Muscle of arm (tissue), 12 donors: ENCODE results near the gene CCDC167. TPM values are rescaled to one million over a fixed set of nuclear protein-coding genes. Genes with fewer than 3 reads are reported as not detected.
"Not testable (repeated sequence)": the region's sequence is repeated elsewhere in the genome, so short reads cannot be mapped to it uniquely, and the experiment has no call there.

Experiments used
- DNase-seq: peaks from one replicate; pipeline ENCODE4 v3.0.0-alpha.2; 2013
- polyA plus RNA-seq, 12 donors: library from polyadenylated mRNA; unstranded; fragments of 120-200 nt; gene quantifications; one replicate each; pipeline ENCODE4 v1.2.1, GENCODE V29; 2013; ENCODE audit not compliant: insufficient read length in 12 of 12

CCDC167 gene
- polyA plus RNA-seq, 12 donors = 17.9 to 24.6 (median 21.6) TPM; not detected in 2

DNA sequence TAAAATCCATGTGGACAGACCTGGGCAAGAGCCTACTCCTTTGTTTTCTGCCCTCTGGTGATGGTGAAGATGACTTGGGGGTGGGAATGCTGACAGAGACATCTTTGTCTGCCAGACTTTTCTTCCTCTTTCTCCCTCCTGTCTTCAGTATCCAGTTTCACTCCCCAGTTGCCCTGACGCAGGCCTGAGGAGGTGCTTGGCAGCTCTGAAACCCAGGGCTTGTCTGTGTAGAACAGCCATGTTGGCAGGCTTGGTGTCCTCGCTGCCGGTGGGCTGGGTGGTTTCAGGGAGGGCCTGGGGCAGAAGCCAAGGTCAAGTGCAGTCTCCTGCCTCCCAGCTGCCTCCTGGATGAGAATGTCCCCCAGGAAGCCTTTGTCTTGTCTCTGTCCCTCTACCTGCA, 22.5 kb downstream of the CCDC167 start:
- no peak for DNase-seq

DNA sequence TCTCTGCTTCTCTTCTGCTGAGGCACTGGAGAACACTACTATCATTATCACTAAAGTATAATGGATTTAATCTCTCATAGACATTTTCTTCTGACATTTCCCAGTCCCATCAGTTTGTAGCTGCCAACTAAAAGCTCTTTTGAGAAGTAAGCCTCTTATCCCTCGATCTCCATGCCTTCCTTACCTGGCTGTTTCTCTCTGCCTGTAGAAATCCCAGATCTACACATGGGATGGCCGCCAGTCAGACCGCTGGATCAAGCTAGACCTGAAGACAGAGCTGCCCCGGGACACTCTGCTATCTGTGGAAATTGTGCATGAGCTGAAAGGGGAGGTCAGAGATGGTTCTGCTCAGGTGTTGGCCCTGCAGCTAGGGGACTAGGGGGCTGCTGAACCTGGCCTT, 25.4 kb downstream of the CCDC167 start:
- no peak for DNase-seq

DNA sequence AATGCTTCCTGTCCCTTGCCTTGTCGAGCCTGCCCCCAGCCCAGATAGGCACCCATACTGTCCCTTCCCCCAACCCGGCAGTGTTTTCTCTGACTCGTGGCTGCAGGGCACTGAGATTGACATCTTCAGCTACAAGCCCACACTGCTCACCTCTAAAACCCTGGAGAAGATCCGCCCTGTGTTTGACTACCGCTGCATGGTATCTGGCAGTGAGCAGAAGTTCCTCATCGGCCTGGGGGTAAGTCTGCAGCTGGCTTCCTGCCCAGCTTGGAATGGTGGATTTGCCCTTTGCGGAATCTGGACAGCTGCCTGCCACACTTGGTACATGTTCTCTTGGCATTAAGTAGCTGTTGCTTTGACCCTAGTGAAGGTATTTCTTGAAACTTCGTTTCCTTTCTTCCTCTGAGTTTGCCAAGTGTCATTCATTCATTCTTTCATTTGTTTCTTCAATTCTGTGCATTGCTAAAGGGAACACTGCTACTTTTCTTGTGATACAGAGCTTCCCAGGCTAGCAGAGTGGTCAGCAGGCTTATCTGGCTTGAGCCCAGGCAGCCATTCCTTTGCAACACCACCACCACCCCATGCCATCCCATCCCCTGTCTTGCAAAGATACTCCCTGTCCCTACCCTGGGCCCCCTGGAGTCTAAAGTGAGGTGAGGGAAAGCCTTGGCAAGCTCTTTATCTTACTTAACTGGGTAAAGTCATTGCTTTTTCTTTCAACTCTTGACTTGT, 26.2 kb downstream of the CCDC167 start:
- DNase-seq = peak; percentile 33

DNA sequence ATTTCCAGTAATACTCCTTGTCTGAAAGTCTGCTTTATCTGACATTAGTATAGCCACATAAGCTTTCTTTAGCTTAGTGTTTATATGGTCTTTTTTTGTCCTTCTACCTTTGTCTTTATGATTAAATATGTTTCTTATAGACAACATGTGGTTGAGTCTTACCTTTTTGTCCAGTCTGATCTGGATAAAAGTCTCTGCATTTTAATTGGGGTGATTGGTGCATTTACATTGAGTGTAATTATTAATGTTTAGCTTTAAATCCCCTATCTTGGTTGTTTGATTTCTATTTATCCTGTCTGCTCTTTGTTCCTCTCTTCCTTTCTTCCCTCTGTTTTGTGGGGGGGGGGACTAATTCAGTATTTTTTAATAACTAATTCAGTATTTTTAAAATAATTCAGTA, 32.0 kb downstream of the CCDC167 start:
- no peak for DNase-seq

DNA sequence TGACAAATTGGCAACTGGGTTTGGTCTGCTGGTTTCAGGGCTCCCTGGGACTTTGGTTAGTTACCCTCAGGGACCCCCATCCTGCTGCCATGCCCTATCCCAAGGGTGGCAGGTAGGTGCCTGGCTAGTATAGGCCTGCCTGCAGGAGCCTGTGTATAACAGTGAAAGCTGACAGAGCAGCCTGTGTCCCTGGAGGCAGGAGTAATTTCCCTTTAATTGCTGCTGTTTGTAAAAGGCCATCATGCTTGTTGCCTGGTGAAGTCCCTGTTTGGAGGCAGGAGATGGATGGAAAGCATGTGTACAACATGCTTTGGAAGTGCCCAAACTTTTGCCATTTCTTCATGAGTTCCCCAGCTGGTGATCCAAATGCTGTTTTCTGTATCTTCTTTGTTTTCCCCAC, 36.6 kb downstream of the CCDC167 start:
- no peak for DNase-seq

DNA sequence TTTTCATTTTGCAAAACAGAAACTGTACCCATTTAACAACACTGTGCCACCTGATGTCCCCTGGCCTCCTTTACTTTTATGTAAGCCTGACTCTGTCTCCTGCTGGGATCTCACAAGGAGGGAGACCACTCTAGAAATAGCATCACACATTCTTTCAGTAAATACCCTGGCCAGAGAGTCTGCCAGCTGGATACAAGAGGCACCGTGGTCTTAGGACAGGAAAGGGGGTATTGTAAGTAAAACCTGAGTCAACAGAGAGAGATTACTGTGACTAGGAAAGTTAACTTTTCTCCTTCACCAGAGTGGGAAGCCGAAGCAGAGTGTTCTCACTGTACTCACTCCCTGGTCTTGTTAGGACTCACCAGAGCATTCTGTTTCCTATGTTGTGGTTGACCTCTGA, 38.9 kb downstream of the CCDC167 start:
- no peak for DNase-seq

DNA sequence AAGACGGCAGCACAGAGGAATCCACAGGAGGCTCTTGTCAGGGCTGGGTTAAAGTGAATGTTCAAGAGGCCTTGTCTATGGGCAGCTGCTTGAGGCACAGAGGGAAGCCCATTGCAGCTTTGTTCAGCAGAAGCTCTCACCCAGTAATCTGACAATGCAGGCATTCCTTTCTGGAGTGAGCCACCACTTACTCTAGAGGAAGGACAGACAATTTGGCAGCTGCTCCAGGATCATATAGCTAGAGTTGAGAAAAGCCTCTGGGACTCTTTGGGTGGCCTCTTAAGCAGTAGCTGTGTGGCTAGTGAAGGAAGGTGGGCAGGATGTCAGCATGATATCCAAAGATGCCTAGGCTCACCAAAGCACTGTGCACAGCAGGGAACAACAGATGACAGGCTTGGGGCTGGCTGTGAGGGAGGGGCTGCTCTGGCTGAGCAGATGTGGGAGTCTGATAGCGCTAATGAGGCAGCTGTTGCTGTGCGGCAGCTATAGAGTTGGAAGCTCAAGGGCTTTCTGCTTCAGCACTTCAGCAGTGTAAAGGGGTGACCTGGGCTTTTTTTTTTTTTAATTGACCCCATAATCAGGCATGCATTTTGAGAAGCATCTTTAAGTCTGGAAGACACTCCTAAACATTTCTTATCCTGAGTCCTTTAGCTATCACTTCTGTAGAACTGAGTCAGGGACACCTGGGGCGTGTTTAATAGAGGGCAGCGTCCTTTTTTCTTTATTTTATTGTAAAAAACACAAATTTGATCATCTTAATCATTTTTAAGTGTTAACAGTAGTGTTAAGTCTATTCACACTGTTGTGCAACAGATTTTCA, 39.5 kb downstream of the CCDC167 start:
- DNase-seq = no peak

DNA sequence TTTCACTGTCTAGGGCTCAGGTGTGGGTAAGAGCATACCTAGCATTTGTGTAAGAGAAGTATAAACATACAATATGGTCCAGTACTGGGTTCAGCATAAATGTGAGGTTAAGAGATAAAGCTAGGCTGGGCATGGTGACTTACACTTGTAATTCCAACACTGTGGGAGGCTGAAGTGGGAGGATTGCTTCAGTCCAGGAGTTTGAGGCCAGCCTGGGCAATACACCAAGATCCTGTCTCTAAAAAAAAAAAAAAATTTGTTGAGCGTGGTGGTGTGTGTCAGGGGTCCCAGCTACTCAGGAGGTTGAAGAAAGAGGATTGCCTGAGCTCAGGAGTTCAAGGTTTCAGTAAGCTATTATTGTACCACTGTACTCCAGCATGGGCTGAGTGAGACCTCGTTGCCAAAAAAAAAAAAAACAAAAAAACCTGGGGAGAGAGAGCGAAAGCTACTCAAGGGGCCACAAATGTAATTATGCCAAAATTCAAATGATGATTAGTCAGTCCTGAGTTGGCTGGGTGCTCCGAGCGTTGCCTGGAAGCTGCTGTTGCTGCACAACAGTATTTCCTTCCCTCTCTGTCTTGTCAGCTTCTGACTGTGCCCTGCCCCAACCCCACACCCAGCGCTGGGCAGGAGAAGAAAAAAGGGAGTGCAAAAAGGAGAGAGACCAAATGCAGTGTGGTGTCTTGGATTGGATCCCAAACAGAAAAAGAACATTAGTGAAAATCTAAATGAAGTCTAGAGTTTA, 42.7 kb downstream of the CCDC167 start:
- no peak for DNase-seq

DNA sequence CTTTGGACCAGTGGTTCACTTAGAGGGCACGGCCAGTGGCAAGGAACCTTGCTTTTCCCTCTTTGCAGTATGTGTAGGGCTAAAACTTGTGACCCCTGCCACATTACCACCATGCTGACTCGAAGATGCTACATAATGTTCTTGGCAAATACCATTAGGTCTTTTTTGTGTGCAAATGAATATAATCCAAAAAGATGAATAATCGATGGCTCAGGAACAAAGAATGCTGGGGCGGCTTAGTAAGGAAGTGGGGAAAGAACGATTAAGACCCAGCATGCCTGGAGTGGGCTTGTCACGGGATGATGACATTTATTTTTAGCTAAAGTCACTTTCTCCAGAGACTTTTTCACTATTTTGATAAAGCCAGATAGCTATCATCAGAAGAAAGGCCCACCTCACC, 43.6 kb downstream of the CCDC167 start:
- no peak for DNase-seq

DNA sequence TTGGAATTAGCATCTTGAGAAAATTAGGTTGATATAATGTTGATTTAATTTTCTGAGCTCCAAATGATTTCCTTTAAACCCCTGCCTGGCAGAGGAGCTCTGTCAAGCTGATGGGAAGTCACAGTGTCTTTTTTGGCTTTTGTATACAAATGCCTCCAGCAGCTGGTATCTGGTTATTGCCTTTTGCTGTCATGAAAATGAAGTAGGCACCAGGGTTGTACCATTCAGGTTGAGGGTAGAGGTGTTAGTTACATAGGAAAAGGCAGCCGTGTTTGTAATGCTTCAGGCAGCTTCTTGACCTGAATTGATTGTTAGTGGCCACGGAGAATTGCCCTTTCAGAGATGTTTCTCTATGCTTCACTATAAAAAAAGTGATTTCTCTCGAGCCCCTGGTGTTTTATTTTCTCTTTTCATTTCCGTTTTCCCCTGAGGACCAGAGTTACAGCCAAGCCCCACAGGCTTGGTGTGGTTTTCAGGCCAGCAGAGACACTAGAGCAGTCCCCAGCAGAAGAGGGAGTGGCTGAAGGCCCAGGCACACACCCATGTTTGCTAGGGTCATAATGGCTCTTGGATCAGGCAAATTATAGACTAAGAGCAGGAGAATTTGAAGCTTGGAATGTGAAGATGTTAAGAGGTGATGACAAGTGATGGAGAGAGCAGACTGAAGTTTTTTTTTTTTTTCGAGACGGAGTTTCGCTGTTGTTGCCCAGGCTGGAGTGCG, 45.1 kb downstream of the CCDC167 start:
- DNase-seq = no peak

DNA sequence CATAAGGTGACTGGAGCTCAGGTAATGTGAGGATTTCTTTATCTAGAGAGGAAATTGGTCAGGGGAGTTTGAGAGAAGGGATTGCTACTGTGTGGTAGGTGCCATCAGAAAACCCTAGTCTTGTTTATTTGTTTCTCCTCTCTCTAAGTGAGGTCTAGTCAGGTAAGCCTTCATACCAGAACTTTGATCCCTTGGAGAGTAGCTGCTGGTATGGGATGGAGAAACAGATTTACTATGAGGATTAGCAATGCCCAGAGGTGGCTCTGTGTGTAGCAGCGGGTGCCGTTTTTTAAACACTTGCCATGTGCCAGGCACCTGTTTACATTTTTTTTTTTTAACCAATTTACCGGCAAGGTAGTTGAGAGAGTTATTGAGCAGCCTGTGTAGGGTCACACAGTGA, 47.2 kb downstream of the CCDC167 start:
- no peak for DNase-seq

DNA sequence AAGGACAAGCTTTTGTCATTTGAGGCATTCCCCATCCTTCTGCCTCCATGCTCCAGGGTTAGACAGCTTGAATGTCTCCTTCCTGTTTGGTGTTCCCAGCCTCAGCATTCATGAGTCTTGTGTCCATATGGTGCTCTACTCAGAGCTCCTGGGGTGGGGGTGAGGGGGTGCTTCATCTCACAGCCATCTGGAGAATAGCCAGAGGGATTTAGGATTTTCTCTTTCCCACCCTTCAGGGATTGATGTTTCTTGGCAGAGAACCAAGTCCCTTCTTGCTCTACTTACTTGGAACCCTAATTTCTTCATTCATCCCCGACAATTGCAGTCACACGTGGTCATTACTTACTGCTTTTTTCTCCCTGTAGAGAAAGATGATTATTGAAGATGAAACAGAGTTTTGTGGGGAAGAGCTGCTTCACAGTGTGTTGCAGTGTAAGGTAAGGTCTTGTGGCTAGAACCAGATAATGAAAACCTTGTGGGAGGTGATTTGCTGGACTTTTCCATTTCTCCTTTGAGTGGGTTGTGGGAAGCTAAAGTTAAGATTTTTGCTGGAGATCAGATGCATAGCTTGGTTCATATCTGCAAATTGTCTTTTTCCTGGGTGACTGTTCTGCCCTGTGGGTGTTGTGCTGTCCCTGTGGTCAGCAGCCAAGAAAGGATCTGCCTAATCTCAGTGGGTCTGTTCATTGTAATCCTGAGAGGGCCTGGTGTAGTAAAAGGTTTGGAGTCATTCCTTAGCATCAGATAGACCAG, 48.1 kb downstream of the CCDC167 start:
- no peak for DNase-seq

DNA sequence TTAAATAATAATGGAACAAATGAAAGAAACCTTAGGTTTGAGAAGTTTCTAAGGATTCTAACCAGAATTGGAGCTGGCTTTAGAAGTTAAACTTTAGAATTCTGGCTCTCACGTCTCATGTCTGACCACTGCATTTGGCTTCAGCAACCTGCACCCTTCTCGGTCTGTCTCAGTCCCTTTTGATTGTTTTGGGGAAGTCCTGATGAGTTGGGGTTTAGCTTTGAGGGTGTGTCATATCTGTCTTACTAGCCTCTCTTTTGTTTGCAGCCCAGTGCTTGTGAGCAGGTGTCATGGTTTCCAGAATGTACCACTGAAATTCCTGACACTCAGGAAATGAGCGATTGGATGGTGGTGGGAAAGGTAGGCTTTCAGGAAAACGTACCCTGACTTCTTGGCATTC, 49.7 kb downstream of the CCDC167 start:
- DNase-seq = no peak

DNA sequence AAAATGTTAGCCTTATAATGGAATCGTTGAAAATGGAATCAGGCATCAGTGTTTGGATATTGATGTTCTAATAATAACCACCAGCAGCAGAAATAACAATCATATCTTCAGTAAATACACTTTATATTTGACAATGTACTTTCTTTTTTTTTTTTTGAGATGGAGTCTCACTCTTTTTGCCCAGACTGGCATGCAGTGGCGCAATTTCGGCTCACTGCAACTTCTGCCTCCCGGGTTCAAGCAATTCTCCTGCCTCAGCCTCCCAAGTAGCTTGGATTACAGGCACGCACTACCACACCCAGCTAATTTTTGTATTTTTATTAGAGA, 56.5 kb downstream of the CCDC167 start:
- not testable (repeated sequence) for DNase-seq

DNA sequence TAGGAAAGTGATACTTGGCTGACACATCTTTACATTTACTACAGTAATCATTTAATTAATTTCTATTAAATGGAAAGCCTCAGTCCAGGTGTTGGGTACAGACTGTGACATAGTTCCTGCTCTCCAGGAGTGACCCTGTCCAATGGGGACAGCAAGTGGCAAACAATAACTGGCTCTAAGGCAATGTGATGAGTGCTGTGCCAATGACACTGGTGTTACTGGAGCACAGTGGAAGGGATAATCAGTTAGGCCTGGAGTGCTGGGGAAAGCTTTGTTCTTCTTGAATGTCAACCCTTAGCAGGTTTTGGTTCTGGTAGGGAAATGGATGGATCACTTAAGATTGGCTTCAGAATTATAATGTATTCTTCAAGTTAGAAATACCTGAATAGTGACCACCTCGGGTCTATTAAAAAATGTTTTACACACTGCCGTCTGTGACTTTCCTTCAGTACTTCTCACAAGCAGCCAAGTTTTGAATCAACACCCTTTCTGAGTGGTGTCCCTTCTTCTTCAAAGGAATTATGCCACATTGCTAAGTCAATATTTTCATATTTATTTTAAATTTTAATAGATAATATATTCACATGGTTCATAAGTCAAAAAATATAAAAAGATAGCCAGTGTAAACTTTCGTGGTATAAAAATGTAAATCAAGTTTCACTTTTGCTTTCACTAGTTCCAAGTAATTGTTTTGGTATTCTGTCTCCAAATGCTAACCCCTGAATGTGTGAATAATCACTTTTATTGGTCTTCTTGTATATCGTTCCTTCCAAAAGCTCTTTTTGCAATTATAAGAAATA, 57.1 kb downstream of the CCDC167 start:
- DNase-seq = no peak

DNA sequence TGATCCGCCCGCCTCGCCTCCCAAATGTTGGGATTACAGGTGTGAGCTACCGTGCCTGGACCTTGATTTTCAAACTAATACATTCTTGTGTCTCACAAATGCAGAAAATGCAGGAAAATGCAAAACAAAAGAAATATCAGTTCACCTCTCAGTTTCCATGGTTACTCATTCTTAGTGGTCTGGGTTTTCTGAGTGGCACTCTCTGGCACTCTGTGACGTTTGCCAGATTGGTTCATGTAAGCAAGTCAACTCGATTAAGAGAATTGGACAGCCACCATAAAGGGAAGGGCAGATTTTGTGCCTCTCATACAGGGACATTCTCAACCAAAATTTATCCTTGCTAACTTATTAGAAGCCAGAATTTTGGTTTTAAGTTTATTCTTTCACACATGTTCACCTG, 58.0 kb downstream of the CCDC167 start:
- DNase-seq = no peak

DNA sequence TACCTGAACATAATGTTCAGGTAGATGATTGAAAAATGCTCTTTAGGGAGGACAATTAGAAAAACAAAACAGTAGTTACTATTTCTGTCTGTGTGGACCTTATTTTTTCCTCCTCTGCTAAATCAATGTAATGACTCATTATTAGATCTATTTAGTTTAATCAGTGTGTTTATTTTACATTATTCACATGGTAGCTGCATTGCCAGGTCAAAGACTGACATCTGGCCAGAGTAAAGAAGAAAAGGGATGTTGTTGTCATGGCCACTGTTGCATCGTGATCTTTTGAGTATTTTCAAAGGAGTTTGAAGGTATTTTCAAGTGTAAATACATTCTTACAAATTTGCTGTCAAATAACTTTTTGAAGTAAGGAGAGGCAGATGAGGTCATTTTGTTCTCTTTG, 60.8 kb downstream of the CCDC167 start:
- DNase-seq = no peak

DNA sequence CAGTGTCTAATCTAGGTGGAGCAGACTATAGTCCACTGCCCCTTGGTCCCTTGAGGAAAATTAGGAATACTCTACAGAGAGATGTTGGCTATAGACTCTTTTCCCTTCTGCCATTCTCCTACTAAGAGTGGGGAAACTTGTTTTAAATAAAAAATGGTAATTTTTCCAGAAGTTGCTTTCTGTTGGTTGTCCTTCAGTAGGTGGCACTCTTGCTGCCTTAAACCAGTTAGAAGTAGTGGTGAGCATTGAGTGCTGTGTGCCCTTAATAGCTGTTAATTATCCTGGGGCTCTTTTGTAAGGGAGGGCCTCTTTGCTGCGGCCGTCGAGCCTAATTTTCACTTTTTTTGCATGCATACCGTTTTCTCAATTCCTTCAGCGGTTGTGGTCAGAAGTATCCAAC, 63.9 kb downstream of the CCDC167 start:
- no peak for DNase-seq

DNA sequence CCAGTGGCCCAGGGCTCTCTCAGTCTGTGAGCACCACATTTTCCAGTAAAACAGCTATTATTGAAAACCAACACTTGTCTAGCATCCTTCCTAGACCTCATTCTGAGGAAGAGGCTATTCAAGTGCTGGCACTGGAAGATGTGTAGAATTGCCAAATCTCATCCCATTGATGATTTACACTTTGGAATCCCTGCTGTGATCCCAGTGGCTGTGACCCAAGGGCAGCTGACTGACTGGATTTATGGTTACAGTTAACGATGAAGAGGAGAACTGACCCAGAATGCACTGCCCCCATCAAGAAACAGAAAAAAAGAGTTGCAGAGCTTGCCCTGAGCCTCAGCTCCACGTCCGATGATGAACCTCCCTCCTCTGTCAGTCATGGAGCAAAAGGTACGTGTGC, 64.3 kb downstream of the CCDC167 start:
- no peak for DNase-seq

DNA sequence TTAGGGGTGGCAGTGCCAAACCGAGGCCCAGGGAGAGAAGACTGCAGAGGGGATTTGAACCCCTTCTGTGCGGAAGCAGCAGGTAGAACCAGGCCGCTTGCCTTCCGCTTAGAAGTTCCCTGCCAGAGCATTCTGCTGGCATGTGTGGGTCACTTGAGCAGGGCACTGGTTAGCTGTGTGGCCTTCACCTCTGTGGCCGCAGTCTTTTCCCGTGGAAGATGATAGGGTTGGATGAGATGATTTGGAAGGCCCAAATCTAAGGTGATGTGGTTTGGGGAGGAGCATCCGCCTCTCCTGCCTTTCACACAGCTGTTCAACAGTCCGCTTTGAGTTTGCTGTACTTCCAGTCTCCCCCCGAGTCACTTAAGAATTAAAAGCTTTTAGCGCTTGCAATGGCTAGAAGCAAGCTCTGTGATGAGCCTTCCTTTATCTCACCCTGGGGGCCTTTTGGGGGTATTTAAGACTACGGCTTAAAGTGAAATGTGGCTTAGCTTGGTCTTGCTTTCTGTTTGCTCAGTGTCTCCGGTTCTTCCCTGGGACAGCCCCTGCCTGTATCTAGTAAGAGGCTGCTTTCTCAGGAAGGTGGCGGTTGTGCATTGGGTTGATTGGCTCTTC, 65.9 kb downstream of the CCDC167 start:
- no peak for DNase-seq
